ENCODE measurements around the gene RGS19.

DNA sequence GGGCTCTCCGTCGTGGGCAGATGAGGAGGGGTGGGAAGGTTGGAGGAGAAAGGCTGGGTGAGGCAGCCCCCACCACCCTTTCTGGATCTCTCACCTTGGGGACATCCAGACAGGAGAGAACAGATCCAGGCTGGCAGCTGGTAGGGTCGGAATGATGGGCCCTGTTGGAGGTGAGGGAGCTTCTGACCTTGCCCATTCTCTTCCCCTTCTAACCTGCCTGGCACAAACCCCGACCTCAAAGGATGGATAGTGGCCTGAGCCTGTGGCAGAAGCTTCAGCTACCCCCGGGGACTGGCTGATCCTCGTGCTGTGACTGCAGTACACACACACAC lies 34.1 kb upstream of the RGS19 start:
- TF ChIP-seq POLR2A (IDR thresholded peaks at IDR 0.05), result no peak
- TF ChIP-seq, protein P1, sequence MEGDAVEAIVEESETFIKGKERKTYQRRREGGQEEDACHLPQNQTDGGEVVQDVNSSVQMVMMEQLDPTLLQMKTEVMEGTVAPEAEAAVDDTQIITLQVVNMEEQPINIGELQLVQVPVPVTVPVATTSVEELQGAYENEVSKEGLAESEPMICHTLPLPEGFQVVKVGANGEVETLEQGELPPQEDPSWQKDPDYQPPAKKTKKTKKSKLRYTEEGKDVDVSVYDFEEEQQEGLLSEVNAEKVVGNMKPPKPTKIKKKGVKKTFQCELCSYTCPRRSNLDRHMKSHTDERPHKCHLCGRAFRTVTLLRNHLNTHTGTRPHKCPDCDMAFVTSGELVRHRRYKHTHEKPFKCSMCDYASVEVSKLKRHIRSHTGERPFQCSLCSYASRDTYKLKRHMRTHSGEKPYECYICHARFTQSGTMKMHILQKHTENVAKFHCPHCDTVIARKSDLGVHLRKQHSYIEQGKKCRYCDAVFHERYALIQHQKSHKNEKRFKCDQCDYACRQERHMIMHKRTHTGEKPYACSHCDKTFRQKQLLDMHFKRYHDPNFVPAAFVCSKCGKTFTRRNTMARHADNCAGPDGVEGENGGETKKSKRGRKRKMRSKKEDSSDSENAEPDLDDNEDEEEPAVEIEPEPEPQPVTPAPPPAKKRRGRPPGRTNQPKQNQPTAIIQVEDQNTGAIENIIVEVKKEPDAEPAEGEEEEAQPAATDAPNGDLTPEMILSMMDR (IDR thresholded peaks at IDR 0.05), result no peak
